Naive thymus-derived CD4-positive, alpha-beta T cell (primary cell): Measurements from ENCODE around the gene FOXN3. TPM values are rescaled to one million over a fixed set of nuclear protein-coding genes. Genes with fewer than 3 reads are reported as not detected.
A peak's percentile ranks its signal among the peaks of the same experiment; 100 is the strongest.

Experiments
- ATAC-seq: fragments of 150-1000 bp; cut with Tn5 transposase; 2 replicates; pipeline ENCODE4 v1.10.0; 2021; ENCODE audit warnings: mild to moderate bottlenecking, moderate library complexity
- CTCF ChIA-PET: fragments of 350-600 bp; sonication (Branson Sonifier 250); formaldehyde crosslinking; loops from one replicate; lab custom pipeline; 2021; ENCODE audit warnings: antibody characterized with exemption; lab: Charles Lee
- POLR2A ChIA-PET: fragments of 350-600 bp; sonication (Branson Sonifier 250); formaldehyde crosslinking; loops from one replicate; lab custom pipeline; 2021; ENCODE audit warnings: antibody characterized with exemption, inconsistent platforms; lab: Charles Lee
- DNase-seq, 9 donors: peaks; one replicate each; pipeline versions ENCODE4 v3.0.0 to v3.0.0-alpha.2; 2020 to 2022; ENCODE audit warnings: mixed read lengths in 1 of 9
- H3K27ac ChIP-seq: one replicate; pipeline ENCODE4 v1.7.0; 2013; ENCODE audit warnings: mild to moderate bottlenecking, low read depth, low read length, moderate library complexity
- H3K27me3 ChIP-seq, 2 donors: one replicate each; pipeline ENCODE4 v1.7.0; 2013; ENCODE audit warnings: low read length in 2 of 2, mild to moderate bottlenecking in 2 of 2, moderate library complexity in 2 of 2; ENCODE audit not compliant: control insufficient read depth in 2 of 2, insufficient read depth in 2 of 2
- H3K36me3 ChIP-seq, 3 experiments: 1 replicate in 2 of 3; 2 replicates in 1 of 3; pipeline ENCODE4 v1.7.0; 2013; ENCODE audit warnings: low read length in 3 of 3, mild to moderate bottlenecking in 3 of 3, moderate library complexity in 1 of 3; ENCODE audit not compliant: insufficient read depth in 3 of 3, control insufficient read depth in 2 of 3
- H3K4me1 ChIP-seq, 2 donors: one replicate each; pipeline ENCODE4 v1.7.0; 2013; ENCODE audit warnings: low read length in 2 of 2, mild to moderate bottlenecking in 2 of 2, moderate library complexity in 1 of 2; ENCODE audit not compliant: control insufficient read depth in 2 of 2, insufficient read depth in 2 of 2
- H3K4me3 ChIP-seq: 2 replicates; pipeline ENCODE4 v1.7.0; 2013; ENCODE audit warnings: mild to moderate bottlenecking, low read length
- H3K9me3 ChIP-seq, 3 experiments: 1 replicate in 2 of 3; 2 replicates in 1 of 3; pipeline ENCODE4 v1.7.0; 2013; ENCODE audit warnings: low read length in 3 of 3; ENCODE audit not compliant: control insufficient read depth in 2 of 3
- H3K27ac Mint-ChIP-seq, 9 donors: one replicate each; pipeline ENCODE4 v1.8.0; 2020 to 2022; ENCODE audit warnings: mixed read lengths in 9 of 9, mild to moderate bottlenecking in 8 of 9, moderate library complexity in 5 of 9, inconsistent platforms in 2 of 9
- H3K27me3 Mint-ChIP-seq, 5 donors: one replicate each; pipeline ENCODE4 v1.8.0; 2021 to 2022; ENCODE audit warnings: mixed read lengths in 5 of 5, mild to moderate bottlenecking in 1 of 5
- H3K36me3 Mint-ChIP-seq, 5 donors: one replicate each; pipeline ENCODE4 v1.8.0; 2020 to 2022; ENCODE audit warnings: mixed read lengths in 5 of 5, mild to moderate bottlenecking in 3 of 5, inconsistent platforms in 1 of 5
- H3K4me1 Mint-ChIP-seq, 7 donors: one replicate each; pipeline ENCODE4 v1.8.0; 2020 to 2022; ENCODE audit warnings: mixed read lengths in 7 of 7, mild to moderate bottlenecking in 3 of 7, inconsistent platforms in 1 of 7
- H3K4me3 Mint-ChIP-seq, 10 donors: one replicate each; pipeline ENCODE4 v1.8.0; 2020 to 2022; ENCODE audit warnings: mild to moderate bottlenecking in 10 of 10, mixed read lengths in 10 of 10, moderate library complexity in 6 of 10, inconsistent platforms in 2 of 10
- H3K9me3 Mint-ChIP-seq, 11 donors: one replicate each; pipeline ENCODE4 v1.8.0; 2020 to 2022; ENCODE audit warnings: mixed read lengths in 11 of 11, mild to moderate bottlenecking in 4 of 11, inconsistent platforms in 1 of 11, moderate library complexity in 1 of 11
- intact Hi-C, 2 donors: fragments of 100-400 bp; cut with micrococcal nuclease; formaldehyde crosslinking; loops; one replicate each; pipeline ENCODE4 v1.15.1; 2023
- polyA plus RNA-seq, 2 donors: library from polyadenylated mRNA; unstranded; fragments of 300-500 nt; fragmentation: Illumina TruSeq; gene quantifications; one replicate each; pipeline ENCODE4 v1.2.3, GENCODE V29; 2021
- total RNA-seq, 6 experiments: library from RNA in 5 of 6; stranded (reverse) in 5 of 6; gene quantifications; 1 replicate in 5 of 6; 2 replicates in 1 of 6; pipeline ENCODE4 v1.2.3 and lab custom pipeline; 2021 to 2026

Gene FOXN3
- total and polyA plus RNA-seq, 7 experiments from 2014 or later, result 103 to 192 (median 149) TPM

- Mint-ChIP-seq H3K27ac (peak overlapping the region in 6 of 9 donors; percentile 5 to 69 (median 28)), H3K4me3 (peak overlapping the region in 1 of 10 donors; percentile 11), H3K4me1 (peaks cover 25 to 75% (median 60%) of the 10 kb centered on the region in 7 donors), H3K27me3 (no peaks in the 10 kb centered on the region), H3K36me3 (peaks cover 19 to 50% (median 43%) of the 10 kb centered on the region in 5 donors), H3K9me3 (peaks cover 0 to 29% (median 12%) of the 10 kb centered on the region in 11 donors)
- H3K9me3 ChIP-seq, result peaks cover 0 to 9% (median 6%) of the 10 kb centered on the region in 3 experiments
- H3K27me3 ChIP-seq, result no peaks in the 10 kb centered on the region
- ChIA-PET POLR2A (interaction anchor here (0.6 kb wide), 1 partner anchor 1256 kb away, joined by 4 read pairs; no protein-coding TSS in a partner anchor), CTCF (interaction anchor here (0.6 kb wide), 1 partner anchor 30 kb away, joined by 3 read pairs; no protein-coding TSS in a partner anchor)
- H3K27ac ChIP-seq, result no peak overlapping the region
- no peak for ATAC-seq
- H3K4me1 ChIP-seq, result no peaks in the 10 kb centered on the region
- no peak for DNase-seq
- no peak overlapping the region for H3K4me3 ChIP-seq
- H3K36me3 ChIP-seq, result peaks cover 0 to 11% (median 0%) of the 10 kb centered on the region in 3 experiments
- intact Hi-C loops, result no loop called here
Measured at GRCh38 chr14:89379891-89380820, 36.9 kb downstream of the FOXN3 start.

DNA sequence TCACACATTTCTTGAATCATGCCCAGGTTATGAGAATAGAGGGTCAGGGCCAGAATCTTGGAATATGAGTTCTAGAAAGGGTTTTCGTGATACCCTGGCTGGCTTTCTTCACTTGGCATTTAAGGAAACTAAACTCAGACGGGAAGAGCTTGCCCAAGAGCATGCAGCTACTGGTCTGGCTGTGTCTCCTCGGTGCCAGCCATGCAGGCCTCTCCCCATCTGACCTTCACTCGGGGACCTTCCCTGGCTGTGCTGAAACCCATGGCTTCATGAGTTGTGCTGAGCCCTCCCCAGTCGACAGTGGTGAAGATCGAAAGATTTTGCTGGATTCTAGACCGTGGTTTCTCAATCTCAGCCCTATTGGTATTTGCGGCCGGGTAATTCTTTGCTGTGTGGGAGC is 38.0 kb downstream of the FOXN3 start:
- Mint-ChIP-seq H3K4me1 (peaks cover 27 to 68% (median 55%) of the 10 kb centered on the region in 7 donors), H3K27ac (peak overlapping the region in 7 of 9 donors; percentile 28 to 75 (median 62)), H3K36me3 (peaks cover 19 to 49% (median 41%) of the 10 kb centered on the region in 5 donors), H3K9me3 (peaks cover 0 to 29% (median 14%) of the 10 kb centered on the region in 11 donors), H3K27me3 (no peaks in the 10 kb centered on the region), H3K4me3 (peak overlapping the region in 1 of 10 donors; percentile 61)
- Histone ChIP-seq H3K36me3 (peaks cover 0 to 11% (median 0%) of the 10 kb centered on the region in 3 experiments), H3K27me3 (no peaks in the 10 kb centered on the region), H3K27ac (no peak overlapping the region), H3K9me3 (peaks cover 0 to 9% (median 6%) of the 10 kb centered on the region in 3 experiments), H3K4me1 (no peaks in the 10 kb centered on the region), H3K4me3 (no peak overlapping the region)
- ChIA-PET POLR2A (interaction anchor here (0.6 kb wide), 1 partner anchor 27 kb away, joined by 6 read pairs; no protein-coding TSS in a partner anchor), CTCF (no interaction called here)
- intact Hi-C loops, result no loop called here
- no peak for ATAC-seq
- DNase-seq, result no peak

DNA sequence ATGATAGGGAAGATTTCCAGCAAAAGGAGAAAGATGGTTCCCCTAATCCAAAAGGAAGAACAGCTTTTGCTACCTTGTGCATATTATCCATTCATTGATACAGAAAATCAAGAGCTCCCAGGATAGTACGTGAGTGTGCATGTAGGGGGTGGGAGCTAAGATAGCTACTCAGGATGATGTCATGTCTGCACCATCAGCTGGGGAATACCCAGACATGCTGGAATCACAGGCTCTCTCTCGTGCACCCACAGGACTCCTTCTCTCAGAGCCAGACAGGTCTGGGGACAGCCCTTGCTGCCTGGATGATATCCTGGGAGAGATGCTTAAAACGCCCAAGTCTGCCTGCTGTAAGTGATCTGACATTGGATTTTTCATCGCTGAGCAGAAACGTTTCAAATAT is 38.9 kb downstream of the FOXN3 start:
- ChIA-PET CTCF (interaction anchor here (0.5 to 0.6 kb wide), 2 partner anchors 19 to 888 kb away, joined by 3 read pairs; no protein-coding TSS in a partner anchor), POLR2A (no interaction called here)
- Histone ChIP-seq H3K4me3 (no peak overlapping the region), H3K4me1 (no peaks in the 10 kb centered on the region), H3K27ac (peak overlapping the region; percentile 32), H3K27me3 (no peaks in the 10 kb centered on the region), H3K9me3 (peaks cover 0 to 9% (median 6%) of the 10 kb centered on the region in 3 experiments), H3K36me3 (peaks cover 0 to 11% (median 0%) of the 10 kb centered on the region in 3 experiments)
- peaks cover 0 to 24% (median 14%) of the 10 kb centered on the region in 11 donors for H3K9me3 Mint-ChIP-seq
- H3K27me3 Mint-ChIP-seq, result no peaks in the 10 kb centered on the region
- peak overlapping the region in 7 of 9 donors; percentile 20 to 81 (median 71) for H3K27ac Mint-ChIP-seq
- peaks cover 24 to 65% (median 54%) of the 10 kb centered on the region in 7 donors for H3K4me1 Mint-ChIP-seq
- peak; percentile 70 for ATAC-seq
- intact Hi-C loops, result no loop called here
- H3K36me3 Mint-ChIP-seq, result peaks cover 19 to 51% (median 35%) of the 10 kb centered on the region in 5 donors
- H3K4me3 Mint-ChIP-seq, result peak overlapping the region in 2 of 10 donors; percentile 2 to 10
- DNase-seq, result peak in 1 of 9 donors; percentile 56

DNA sequence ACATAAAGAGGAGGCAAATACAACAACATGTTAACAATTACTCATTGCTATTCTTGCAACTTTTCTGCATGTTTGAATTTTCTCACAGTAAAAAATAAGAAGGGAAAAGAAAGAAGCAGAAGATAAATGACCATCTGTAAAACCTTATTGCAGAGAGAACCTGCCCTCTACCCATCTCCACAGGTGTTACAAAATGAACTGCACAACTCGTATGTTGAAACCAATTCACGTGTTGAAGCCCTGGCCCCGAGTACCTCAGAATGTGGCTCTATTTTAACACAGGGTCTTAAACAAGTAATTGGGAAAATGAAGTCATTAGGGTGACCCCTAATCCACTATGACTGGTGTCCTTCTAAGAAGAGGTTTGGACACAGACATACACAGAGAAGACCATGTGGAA is 39.5 kb downstream of the FOXN3 start:
- peak overlapping the region in 1 of 10 donors; percentile 18 for H3K4me3 Mint-ChIP-seq
- intact Hi-C loops, result no loop called here
- Histone ChIP-seq H3K4me3 (no peak overlapping the region), H3K27ac (peak overlapping the region; percentile 32), H3K4me1 (peaks cover 0 to 2% of the 10 kb centered on the region in 2 donors), H3K27me3 (no peaks in the 10 kb centered on the region), H3K9me3 (peaks cover 0 to 9% (median 6%) of the 10 kb centered on the region in 3 experiments), H3K36me3 (peaks cover 0 to 11% (median 0%) of the 10 kb centered on the region in 3 experiments)
- ChIA-PET POLR2A (no interaction called here), CTCF (interaction anchor here (0.5 to 0.6 kb wide), 3 partner anchors 19 to 888 kb away, joined by 3 read pairs; no protein-coding TSS in a partner anchor)
- H3K4me1 Mint-ChIP-seq, result peaks cover 26 to 66% (median 55%) of the 10 kb centered on the region in 7 donors
- H3K9me3 Mint-ChIP-seq, result peaks cover 0 to 24% (median 14%) of the 10 kb centered on the region in 11 donors
- no peaks in the 10 kb centered on the region for H3K27me3 Mint-ChIP-seq
- peak overlapping the region; percentile 18 to 81 (median 65) for H3K27ac Mint-ChIP-seq
- peaks cover 17 to 50% (median 31%) of the 10 kb centered on the region in 5 donors for H3K36me3 Mint-ChIP-seq
- ATAC-seq (no peak), DNase-seq (no peak)

GRCh38 chr14:89374908-89375307 is 42.1 kb downstream of the FOXN3 start:
- H3K27ac Mint-ChIP-seq, result peak overlapping the region in 2 of 9 donors; percentile 54 to 80
- H3K27me3 ChIP-seq, result no peaks in the 10 kb centered on the region
- ATAC-seq (no peak), DNase-seq (no peak)
- CTCF ChIA-PET, result no interaction called here
- peaks cover 29 to 81% (median 68%) of the 10 kb centered on the region in 7 donors for H3K4me1 Mint-ChIP-seq
- H3K4me3 ChIP-seq, result no peak overlapping the region
- no peak overlapping the region for H3K27ac ChIP-seq
- POLR2A ChIA-PET, result interaction anchor here (0.6 kb wide), 2 partner anchors 105 to 371 kb away, joined by 3 read pairs; no protein-coding TSS in a partner anchor
- H3K27me3 Mint-ChIP-seq, result no peaks in the 10 kb centered on the region
- no peak overlapping the region for H3K4me3 Mint-ChIP-seq
- intact Hi-C loops, result loop anchor here in 1 of 2 donors (1.0 kb wide), 1 partner anchor 10 kb away; no protein-coding TSS in a partner anchor
- peaks cover 0 to 3% (median 0%) of the 10 kb centered on the region in 3 experiments for H3K36me3 ChIP-seq
- peaks cover 9 to 38% (median 15%) of the 10 kb centered on the region in 5 donors for H3K36me3 Mint-ChIP-seq
- H3K9me3 ChIP-seq, result peaks cover 0 to under 1% (median 0%) of the 10 kb centered on the region in 3 experiments
- H3K9me3 Mint-ChIP-seq, result peaks cover 0 to 8% (median 3%) of the 10 kb centered on the region in 11 donors
- peaks cover 0 to 3% of the 10 kb centered on the region in 2 donors for H3K4me1 ChIP-seq

GRCh38 chr14:89373185-89373584 is 43.8 kb downstream of the FOXN3 start:
- ChIA-PET CTCF (no interaction called here), POLR2A (interaction anchor here (0.6 kb wide), 1 partner anchor 20 kb away, joined by 4 read pairs; no protein-coding TSS in a partner anchor)
- Histone ChIP-seq H3K27ac (no peak overlapping the region), H3K4me3 (no peak overlapping the region), H3K36me3 (no peaks in the 10 kb centered on the region), H3K27me3 (no peaks in the 10 kb centered on the region), H3K9me3 (no peaks in the 10 kb centered on the region), H3K4me1 (peaks cover 0 to 3% of the 10 kb centered on the region in 2 donors)
- intact Hi-C loops, result no loop called here
- H3K4me1 Mint-ChIP-seq, result peaks cover 23 to 85% (median 71%) of the 10 kb centered on the region in 7 donors
- DNase-seq (no peak), ATAC-seq (no peak)
- H3K27ac Mint-ChIP-seq, result peak overlapping the region in 7 of 9 donors; percentile 3 to 89 (median 81)
- H3K9me3 Mint-ChIP-seq, result peaks cover 0 to 7% (median 0%) of the 10 kb centered on the region in 11 donors
- H3K4me3 Mint-ChIP-seq, result peak overlapping the region in 1 of 10 donors; percentile 11
- peaks cover 5 to 38% (median 12%) of the 10 kb centered on the region in 5 donors for H3K36me3 Mint-ChIP-seq
- H3K27me3 Mint-ChIP-seq, result no peaks in the 10 kb centered on the region
